T-helper 17 cell (primary cell): Measurements from ENCODE around the gene RSPH10B2. TPM values are rescaled to one million over a fixed set of nuclear protein-coding genes. Genes with fewer than 3 reads are reported as not detected.
"Not testable (repeated sequence)": the region's sequence is repeated elsewhere in the genome, so short reads cannot be mapped to it uniquely, and the experiment has no call there.

Experiments
- ATAC-seq: fragments of 150-1000 bp; cut with Tn5 transposase; 2 replicates; pipeline ENCODE4 v1.10.0; 2021; ENCODE audit warnings: mild to moderate bottlenecking, moderate library complexity
- DNase-seq, 3 donors: peaks; one replicate each; pipeline versions ENCODE4 v3.0.0 to v3.0.0-alpha.2; 2020 to 2021
- H3K9me3 ChIP-seq: one replicate; pipeline ENCODE4 v1.7.0; 2013; ENCODE audit warnings: low read length, mild to moderate bottlenecking; ENCODE audit not compliant: control insufficient read depth, poor library complexity, severe bottlenecking
- H3K27ac Mint-ChIP-seq: one replicate; pipeline ENCODE4 v1.8.0; 2022; ENCODE audit warnings: mild to moderate bottlenecking, moderate library complexity, mixed read lengths
- H3K27me3 Mint-ChIP-seq: one replicate; pipeline ENCODE4 v1.8.0; 2022; ENCODE audit warnings: mixed read lengths
- H3K36me3 Mint-ChIP-seq: one replicate; pipeline ENCODE4 v1.8.0; 2022; ENCODE audit warnings: low read depth, mixed read lengths
- H3K4me1 Mint-ChIP-seq: one replicate; pipeline ENCODE4 v1.8.0; 2022; ENCODE audit warnings: mild to moderate bottlenecking, mixed read lengths
- H3K4me3 Mint-ChIP-seq: one replicate; pipeline ENCODE4 v1.8.0; 2022; ENCODE audit warnings: mild to moderate bottlenecking, moderate library complexity, mixed read lengths
- total RNA-seq, 4 donors: library from RNA in 2 of 4; stranded (reverse) in 2 of 4; gene quantifications; one replicate each; pipeline ENCODE4 v1.2.3 and lab custom pipeline; 2022 to 2026

Gene RSPH10B2
- total RNA-seq, 2 donors from 2014 or later: 0.50 TPM; not detected in 1

DNA sequence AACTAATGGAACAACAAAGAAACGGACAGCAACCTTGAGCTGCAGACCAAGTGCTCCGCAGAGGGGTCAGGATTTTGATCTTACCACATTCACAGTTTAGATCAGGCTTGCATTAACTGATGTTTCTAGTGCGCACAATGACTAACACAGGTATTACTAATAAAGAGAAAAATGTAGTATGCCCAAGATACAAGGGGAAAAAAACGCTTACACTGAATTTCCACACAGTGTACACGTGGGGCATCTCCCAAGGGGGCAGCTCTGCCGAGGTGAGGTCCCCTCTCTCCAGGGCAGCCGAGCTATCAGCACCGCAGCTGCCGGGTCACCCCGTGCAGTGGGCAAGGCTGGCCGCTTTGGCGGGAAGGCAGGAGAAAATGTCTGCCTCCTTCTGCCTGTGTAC is 46.0 kb downstream of the RSPH10B2 start:
- DNase-seq, H3K9me3 ChIP-seq, H3K4me3 Mint-ChIP-seq, H3K36me3 Mint-ChIP-seq, H3K27me3 Mint-ChIP-seq, ATAC-seq, H3K27ac Mint-ChIP-seq, H3K4me1 Mint-ChIP-seq: not testable (repeated sequence)

GRCh38 chr7:6800331-6800730 is 46.4 kb downstream of the RSPH10B2 start:
- not testable (repeated sequence) for DNase-seq, H3K27ac Mint-ChIP-seq, H3K4me1 Mint-ChIP-seq, H3K4me3 Mint-ChIP-seq, H3K9me3 ChIP-seq, ATAC-seq, H3K27me3 Mint-ChIP-seq, H3K36me3 Mint-ChIP-seq

DNA sequence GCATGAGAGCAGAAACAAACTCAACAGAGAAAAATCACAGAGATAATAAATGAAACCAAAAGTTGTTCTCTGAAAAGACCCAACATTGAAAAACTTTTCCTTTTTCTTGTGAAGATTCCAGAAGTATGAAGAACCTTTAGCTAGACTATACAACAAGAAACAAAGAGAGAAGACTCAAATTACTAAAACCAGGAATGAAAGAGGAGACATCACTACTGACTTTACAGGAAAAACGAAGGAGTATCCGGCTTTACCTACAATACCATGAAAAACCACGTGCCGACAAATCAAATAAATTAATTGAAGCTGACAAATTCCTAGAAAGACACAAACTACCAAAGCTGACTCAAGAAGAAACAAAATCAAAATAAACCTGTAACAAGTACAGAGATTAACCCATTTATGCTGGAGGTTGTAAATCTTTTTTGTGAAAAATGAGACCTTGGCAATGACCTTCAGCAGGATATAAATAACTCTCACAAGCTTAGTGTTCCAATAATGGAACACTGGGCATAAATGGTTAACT is 53.6 kb downstream of the RSPH10B2 start:
- not testable (repeated sequence) for H3K27me3 Mint-ChIP-seq

GRCh38 chr7:6807959-6808358 is 54.1 kb downstream of the RSPH10B2 start:
- H3K36me3 Mint-ChIP-seq, H3K9me3 ChIP-seq, H3K4me3 Mint-ChIP-seq, H3K27ac Mint-ChIP-seq, H3K27me3 Mint-ChIP-seq, H3K4me1 Mint-ChIP-seq, ATAC-seq, DNase-seq: not testable (repeated sequence)

More for the DNA sequence above, 53.6 kb downstream of the RSPH10B2 start:
- not testable (repeated sequence) for H3K27ac Mint-ChIP-seq, H3K4me1 Mint-ChIP-seq, H3K9me3 ChIP-seq, H3K4me3 Mint-ChIP-seq, DNase-seq, ATAC-seq, H3K36me3 Mint-ChIP-seq

DNA sequence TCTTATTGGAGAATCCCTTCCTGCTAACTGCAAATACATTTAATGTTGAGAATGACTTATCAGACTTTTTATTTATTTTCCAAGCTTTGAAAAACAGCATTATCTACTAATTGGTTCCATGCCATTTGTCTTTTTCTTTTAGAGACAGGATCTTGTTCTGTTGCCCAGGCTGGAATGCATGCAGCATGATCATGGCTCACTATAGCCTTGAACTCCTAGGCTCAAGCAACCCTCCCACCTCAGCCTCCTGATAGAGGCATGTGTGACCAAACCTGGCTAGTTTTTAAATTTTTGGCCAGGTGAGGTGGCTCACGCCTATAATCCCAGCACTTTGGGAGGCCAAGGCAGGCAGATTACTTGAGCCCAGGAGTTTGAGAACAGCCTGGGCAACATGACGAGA is 59.1 kb downstream of the RSPH10B2 start:
- not testable (repeated sequence) for H3K9me3 ChIP-seq, H3K27me3 Mint-ChIP-seq, ATAC-seq, DNase-seq, H3K4me3 Mint-ChIP-seq, H3K36me3 Mint-ChIP-seq, H3K4me1 Mint-ChIP-seq, H3K27ac Mint-ChIP-seq

DNA sequence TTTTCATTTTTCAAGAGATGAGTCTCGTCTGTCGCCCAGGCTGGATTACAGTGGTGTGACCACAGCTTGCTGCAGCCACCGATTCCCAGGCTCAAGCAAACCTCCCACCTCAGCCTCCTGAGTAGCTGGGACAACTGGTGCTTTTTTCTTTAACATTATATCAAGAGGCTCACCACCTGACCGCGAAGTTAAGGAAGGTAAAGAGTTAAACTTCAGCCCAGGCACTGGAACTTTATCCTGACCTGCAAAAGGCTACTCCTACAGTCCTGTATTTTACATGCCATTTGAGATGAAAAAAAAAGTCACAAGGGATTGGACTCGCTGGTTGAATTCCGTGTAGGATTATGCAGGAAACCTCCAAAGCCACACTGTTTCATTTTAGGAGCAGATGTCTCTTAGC is 61.6 kb downstream of the RSPH10B2 start:
- H3K27me3 Mint-ChIP-seq, H3K9me3 ChIP-seq, H3K36me3 Mint-ChIP-seq, H3K27ac Mint-ChIP-seq, ATAC-seq, DNase-seq, H3K4me1 Mint-ChIP-seq, H3K4me3 Mint-ChIP-seq: not testable (repeated sequence)

GRCh38 chr7:6821622-6822021 is 67.7 kb downstream of the RSPH10B2 start:
- not testable (repeated sequence) for DNase-seq, ATAC-seq, H3K27me3 Mint-ChIP-seq, H3K4me3 Mint-ChIP-seq, H3K9me3 ChIP-seq, H3K27ac Mint-ChIP-seq, H3K36me3 Mint-ChIP-seq, H3K4me1 Mint-ChIP-seq

DNA sequence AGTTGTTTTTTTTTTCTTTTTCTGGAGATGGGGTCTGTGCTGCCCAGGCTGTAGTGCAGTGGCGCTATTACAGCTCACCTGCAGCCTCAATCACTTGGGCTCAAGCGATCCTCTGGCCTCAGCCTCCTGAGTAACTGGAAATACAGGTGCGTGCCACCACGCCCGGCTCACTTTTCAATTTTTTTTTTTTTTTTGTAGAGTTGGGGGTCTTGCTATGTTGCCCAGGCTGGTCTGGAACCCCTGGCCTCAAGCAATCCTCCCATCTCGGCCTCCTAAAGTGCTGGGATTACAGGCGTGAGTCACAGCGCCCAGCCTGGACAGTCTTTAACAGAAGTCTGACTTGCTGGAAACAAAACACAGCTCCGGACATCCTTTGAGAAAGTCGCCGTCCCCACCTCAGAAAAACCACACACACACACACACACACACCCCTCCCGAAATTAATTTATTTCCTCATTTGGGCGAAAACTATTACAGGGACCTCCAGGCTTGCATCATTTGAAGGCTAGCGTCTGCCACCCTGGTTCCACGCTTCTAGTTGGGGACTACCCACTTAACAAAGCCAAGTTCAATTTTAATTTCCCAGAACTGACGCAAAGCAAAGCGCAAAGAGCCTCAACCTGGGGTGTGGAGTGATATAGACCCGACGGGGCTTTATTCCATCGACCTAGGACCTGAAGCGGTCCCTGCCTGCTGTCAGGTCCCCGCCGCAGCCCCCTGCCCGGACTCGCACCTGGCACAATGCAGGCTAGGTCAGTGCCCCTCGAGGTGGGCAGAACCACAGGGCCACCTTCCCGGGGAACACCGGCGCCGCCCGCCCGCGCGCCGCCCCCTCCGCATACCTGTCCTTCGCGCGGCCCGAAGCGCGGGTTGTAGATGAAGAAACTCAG is 71.6 kb downstream of the RSPH10B2 start:
- H3K4me1 Mint-ChIP-seq, H3K36me3 Mint-ChIP-seq, H3K27me3 Mint-ChIP-seq, DNase-seq, H3K9me3 ChIP-seq: not testable (repeated sequence)
- peak; percentile 70 for ATAC-seq
- H3K27ac Mint-ChIP-seq: peak overlapping the region; percentile 79
- H3K4me3 Mint-ChIP-seq: peak overlapping the region; percentile 69

GRCh38 chr7:6826151-6826550 is 72.2 kb downstream of the RSPH10B2 start, which contains the start of gene CCZ1B:
Gene CCZ1B, minus strand, starts transcription at chr7:6826275. Its CDS starts 78 bp downstream, at chr7:6826197.
- not testable (repeated sequence) for H3K27me3 Mint-ChIP-seq, H3K36me3 Mint-ChIP-seq, H3K9me3 ChIP-seq, H3K4me1 Mint-ChIP-seq
- Mint-ChIP-seq H3K27ac (peak within 1 kb of the TSS; percentile 79), H3K4me3 (peak within 1 kb of the TSS; percentile 89)
- ATAC-seq (peak; percentile 97), DNase-seq (peak; percentile 69 to 75 (median 73))

- DNase-seq, H3K4me1 Mint-ChIP-seq, ATAC-seq, H3K36me3 Mint-ChIP-seq, H3K27me3 Mint-ChIP-seq, H3K9me3 ChIP-seq, H3K27ac Mint-ChIP-seq: not testable (repeated sequence)
- peak overlapping the region; percentile 41 for H3K4me3 Mint-ChIP-seq
Measured at GRCh38 chr7:6827180-6827579, 73.3 kb downstream of the RSPH10B2 start.

DNA sequence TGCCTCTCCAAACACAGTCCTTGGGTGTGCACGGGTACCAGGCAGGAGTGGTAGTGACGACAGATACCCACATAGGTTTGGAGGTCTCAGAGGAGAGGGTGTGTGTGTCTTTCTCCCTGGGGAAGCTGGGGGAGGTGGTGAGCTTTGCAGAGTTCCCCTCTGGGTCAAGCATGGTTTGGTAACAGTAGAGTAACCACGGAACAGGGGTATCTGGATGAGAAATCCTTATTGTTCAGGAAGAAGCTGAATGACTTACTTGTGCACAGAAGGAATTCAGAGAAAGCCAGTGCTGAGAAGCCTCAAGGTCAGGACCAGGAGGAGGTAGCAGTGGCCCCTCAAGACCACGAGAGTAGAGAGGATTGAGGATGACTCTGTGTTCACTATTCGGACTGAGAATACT is 75.7 kb downstream of the RSPH10B2 start:
- peaks cover 15% of the 10 kb centered on the region for H3K27me3 Mint-ChIP-seq
- not testable (repeated sequence) for ATAC-seq, H3K36me3 Mint-ChIP-seq, H3K9me3 ChIP-seq, H3K4me3 Mint-ChIP-seq, H3K27ac Mint-ChIP-seq, H3K4me1 Mint-ChIP-seq, DNase-seq

- DNase-seq: not testable (repeated sequence)
Measured at GRCh38 chr7:6830026-6830425, 76.1 kb downstream of the RSPH10B2 start.

DNA sequence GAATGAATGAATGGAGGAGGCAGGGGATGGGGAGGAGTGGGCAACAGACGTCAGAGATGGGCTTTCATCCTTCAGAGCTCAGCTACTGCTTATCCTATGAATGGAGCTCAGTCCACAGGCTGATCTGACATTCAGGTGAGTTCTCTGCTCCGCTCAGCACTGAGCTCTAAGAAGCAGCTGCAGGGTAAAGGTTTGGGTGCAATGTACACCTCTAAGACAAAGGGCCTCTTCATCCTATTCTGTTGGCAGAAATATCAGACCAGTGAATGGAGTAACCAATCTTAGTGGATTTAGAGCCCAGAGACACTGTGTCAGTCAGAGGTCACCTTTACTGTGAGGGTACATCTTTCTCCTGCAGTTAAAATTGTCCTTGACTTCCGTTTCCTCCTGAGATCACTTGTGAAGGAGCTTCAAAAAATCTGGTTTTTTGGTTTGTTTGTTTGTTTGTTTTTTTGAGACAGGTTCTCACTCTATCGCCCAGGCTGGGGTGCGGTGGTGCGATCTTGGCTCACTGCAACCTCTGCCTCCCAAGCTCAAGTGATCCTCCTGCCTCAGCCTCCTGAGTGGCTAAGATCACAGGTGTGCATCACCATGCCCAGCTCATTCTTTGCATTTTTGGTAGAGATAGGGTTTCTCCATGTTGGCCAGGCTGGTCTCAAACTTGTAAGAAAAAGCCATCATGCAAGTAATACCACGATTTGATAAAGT is 77.3 kb downstream of the RSPH10B2 start:
- H3K4me3 Mint-ChIP-seq: no peak overlapping the region
- DNase-seq (no peak), ATAC-seq (no peak)
- no peaks in the 10 kb centered on the region for H3K4me1 Mint-ChIP-seq
- no peaks in the 10 kb centered on the region for H3K9me3 ChIP-seq
- H3K27ac Mint-ChIP-seq: no peak overlapping the region
- no peaks in the 10 kb centered on the region for H3K36me3 Mint-ChIP-seq
- H3K27me3 Mint-ChIP-seq: peaks cover 27% of the 10 kb centered on the region

More at GRCh38 chr7:6830026-6830425, 76.1 kb downstream of the RSPH10B2 start:
- peaks cover 20% of the 10 kb centered on the region for H3K27me3 Mint-ChIP-seq
- H3K9me3 ChIP-seq, H3K36me3 Mint-ChIP-seq, H3K4me1 Mint-ChIP-seq, ATAC-seq, H3K4me3 Mint-ChIP-seq, H3K27ac Mint-ChIP-seq: not testable (repeated sequence)
